K562 (cell line): ENCODE measurements around the gene ARHGAP24. TPM values are rescaled to one million over a fixed set of nuclear protein-coding genes. Genes with fewer than 3 reads are reported as not detected.

Experiments
- ATAC-seq: fragments of 200-7000 bp; cut with Tn5 transposase; 3 replicates; pipeline ENCODE4 v1.9.1; 2020; ENCODE audit warnings: moderate library complexity
- BruUV-seq: library from RNA; stranded (reverse); fragments of 400-500 nt; replicated peaks from 2 replicates; lab custom pipeline; 2021; lab: Mats Ljungman, UMichigan
- CTCF ChIA-PET: fragments of 300-600 bp; formaldehyde crosslinking; extraction: SDS; loops from one replicate; lab custom pipeline; 2021; ENCODE audit warnings: low intra/inter-chr PET ratio; lab: Yijun Ruan, JAX
- POLR2A ChIA-PET: fragments of 300-600, 350-650 bp; sonication (Branson Sonifier 250); formaldehyde crosslinking; extraction: SDS; loops from one replicate; lab custom pipeline; 2021; ENCODE audit warnings: antibody characterized with exemption, inconsistent platforms; lab: Yijun Ruan, JAX
- DNase-seq, 4 experiments: peaks; one replicate each; pipeline versions ENCODE4 v3.0.0 to v3.0.0-alpha.2; 2011 to 2018; ENCODE audit warnings: low spot score in 3 of 4, mixed read lengths in 3 of 4; ENCODE audit errors: extremely low read depth in 1 of 4
- FAIRE-seq: peaks from 2 replicates; lab custom pipeline; 2011; peaks lifted over from hg19 to GRCh38; lab: Jason Lieb, UNC
- H2AFZ ChIP-seq: 2 replicates; pipeline ENCODE4 v1.6.0; 2011; ENCODE audit warnings: low read depth, low read length, control low read depth, inconsistent platforms
- H3K27ac ChIP-seq: fragments of 200-600 bp; 3 replicates; pipeline ENCODE4 v1.8.0; 2011; ENCODE audit warnings: low read depth, mild to moderate bottlenecking, control low read depth, inconsistent platforms, low read length, moderate library complexity, mixed read lengths; ENCODE audit errors: extremely low read depth
- H3K27me3 ChIP-seq, 2 experiments: fragments of 300-600 bp in 1 of 2; 2 replicates in 1 of 2; 3 replicates in 1 of 2; pipeline versions ENCODE4 v1.6.0 to v1.8.0; 2011; ENCODE audit warnings: inconsistent platforms in 2 of 2, low read length in 2 of 2, mild to moderate bottlenecking in 1 of 2, mixed read lengths in 1 of 2, moderate library complexity in 1 of 2; ENCODE audit not compliant: control insufficient read depth in 2 of 2, insufficient read depth in 2 of 2
- H3K36me3 ChIP-seq: fragments of 300-600 bp; 3 replicates; pipeline ENCODE4 v1.8.0; 2011; ENCODE audit warnings: mild to moderate bottlenecking, low read length, inconsistent platforms; ENCODE audit not compliant: control insufficient read depth, insufficient read depth
- H3K4me1 ChIP-seq, 2 experiments: fragments of 200-600 bp in 1 of 2; replicated peaks in 1 of 2; 2 replicates in 1 of 2; 3 replicates in 1 of 2; pipeline versions ENCODE4 v1.5.1 to v1.8.0; 2011; ENCODE audit warnings: inconsistent platforms in 2 of 2, low read length in 2 of 2, mild to moderate bottlenecking in 1 of 2, mixed read lengths in 1 of 2, moderate library complexity in 1 of 2; ENCODE audit not compliant: control insufficient read depth in 2 of 2, insufficient read depth in 2 of 2
- H3K4me2 ChIP-seq: 2 replicates; pipeline ENCODE4 v1.6.1; 2011; ENCODE audit warnings: low read length, control low read depth, inconsistent platforms, mixed read lengths; ENCODE audit not compliant: insufficient read depth
- H3K4me3 ChIP-seq: fragments of 200-600 bp; sonication (generic), shearing (Covaris generic); 2 replicates; pipeline ENCODE4 v1.5.1; 2016; ENCODE audit warnings: control low read depth, inconsistent platforms
- H3K79me2 ChIP-seq: fragments of 200-600 bp; 3 replicates; pipeline ENCODE4 v1.8.0; 2011; ENCODE audit warnings: low read length, inconsistent platforms; ENCODE audit not compliant: control insufficient read depth, insufficient read depth
- H3K9ac ChIP-seq, 2 experiments: 2 replicates each; pipeline versions ENCODE4 v1.6.0 to v1.6.1; 2011; ENCODE audit warnings: low read depth in 2 of 2, low read length in 2 of 2, control low read depth in 1 of 2, inconsistent platforms in 1 of 2, mild to moderate bottlenecking in 1 of 2, mixed read lengths in 1 of 2; ENCODE audit not compliant: insufficient read depth in 1 of 2
- H3K9me1 ChIP-seq: one replicate; pipeline ENCODE4 v1.6.0; 2011; ENCODE audit warnings: inconsistent platforms, mild to moderate bottlenecking, low read length, moderate library complexity; ENCODE audit not compliant: control insufficient read depth, insufficient read depth
- H3K9me3 ChIP-seq: replicated peaks from 2 replicates; pipeline ENCODE4 v1.5.1; 2011; ENCODE audit warnings: low read depth, low read length, inconsistent platforms; ENCODE audit not compliant: control insufficient read depth, insufficient read depth
- H4K20me1 ChIP-seq: replicated peaks from 2 replicates; pipeline ENCODE4 v1.6.1; 2011; ENCODE audit warnings: low read length, inconsistent platforms, mixed read lengths; ENCODE audit not compliant: control insufficient read depth, insufficient read depth
- ELF2 ChIP-seq: fragments of 250-450 bp; sonication (Bioruptor Pico); IDR thresholded peaks from 2 replicates; pipeline ENCODE4 v1.5.0; 2021; ENCODE audit warnings: mild to moderate bottlenecking
- MIER1 ChIP-seq: fragments of 450-650 bp; IDR thresholded peaks from 2 replicates; pipeline ENCODE4 v1.6.1; 2016; ENCODE audit warnings: antibody characterized with exemption, mild to moderate bottlenecking, low read depth
- NCOR1 ChIP-seq: fragments of 450-650 bp; IDR thresholded peaks from 2 replicates; pipeline ENCODE4 v1.6.1; 2016; ENCODE audit warnings: mild to moderate bottlenecking, moderate library complexity
- SP2 ChIP-seq: IDR thresholded peaks from 2 replicates; pipeline ENCODE4 v1.6.1; 2011; ENCODE audit warnings: mild to moderate bottlenecking, low read depth, low read length, moderate library complexity; ENCODE audit not compliant: poor library complexity, severe bottlenecking; ENCODE audit errors: extremely low read depth
- TAF7 ChIP-seq: fragments of 450-650 bp; IDR thresholded peaks from 2 replicates; pipeline ENCODE4 v1.6.1; 2016; ENCODE audit warnings: missing genetic modification characterization, missing compliant biosample characterization
- ZC3H11A ChIP-seq: IDR thresholded peaks from 2 replicates; pipeline ENCODE4 v1.6.1; 2012; ENCODE audit warnings: low read depth, low read length, improper control_type of control experiment
- ZNF316 ChIP-seq: fragments of 450-650 bp; IDR thresholded peaks from 2 replicates; pipeline ENCODE4 v1.6.1; 2016
- ZNF699 ChIP-seq: fragments of 250-450 bp; sonication (Bioruptor Pico); IDR thresholded peaks from 2 replicates; pipeline ENCODE4 v1.8.0; 2021; ENCODE audit warnings: mild to moderate bottlenecking, moderate library complexity; ENCODE audit not compliant: insufficient replicate concordance
- WGBS: fragments of 100-300 bp; shearing (Covaris generic); methylation state at CpG from one replicate; pipeline ENCODE4 v1.1.6; 2016; ENCODE audit warnings: low coverage, mixed read lengths; ENCODE audit not compliant: insufficient coverage; ENCODE audit errors: missing lambda C conversion rate; 5-methylcytosine and 5-hydroxymethylcytosine counted together
- in situ Hi-C: fragments of 300-500 bp; cut with MboI; formaldehyde crosslinking; loops from 4 replicates; pipeline ENCODE4 v1.15.0; 2018; ENCODE audit warnings: inconsistent platforms, mixed read lengths
- intact Hi-C: fragments of 100-400 bp; cut with micrococcal nuclease; formaldehyde crosslinking; loops from 2 replicates; pipeline ENCODE4 v1.14.2; 2022
- polyA plus RNA-seq, 8 experiments: library from polyadenylated mRNA; depleted of rRNA in 4 of 8; stranded (reverse) in 5 of 8; unstranded in 3 of 8; fragments of >200 nt; fragmentation: Nextera tagmentation in 2 of 8; fragmentation: Illumina TruSeq in 1 of 8; extraction: Ambion mirVana in 2 of 8; extraction: Trizol in 1 of 8; gene quantifications; 2 replicates each; pipeline versions ENCODE4 v1.2.1 to v1.2.3, GENCODE V29; 2011 to 2014; ENCODE audit warnings: inconsistent platforms in 1 of 8, missing spikeins in 1 of 8
- total RNA-seq, 7 experiments: library from RNA; depleted of rRNA in 6 of 7; stranded (reverse); fragments of >200 nt in 6 of 7; fragmentation: Illumina TruSeq in 2 of 7; extraction: Trizol in 2 of 7; gene quantifications; 2 replicates each; pipeline versions ENCODE4 v1.2.1 to v1.2.3, GENCODE V29; 2011 to 2021; ENCODE audit warnings: low replicate concordance in 1 of 7
- TF ChIP-seq, protein P1 (sequence below), 2 experiments: fragments of 450-650 bp in 1 of 2; IDR thresholded peaks; 2 replicates each; pipeline ENCODE4 v1.6.1; 2011 to 2017; ENCODE audit warnings: low read depth in 2 of 2, antibody characterized with exemption in 1 of 2, borderline replicate concordance in 1 of 2, low read length in 1 of 2, mild to moderate bottlenecking in 1 of 2, mixed read lengths in 1 of 2; ENCODE audit not compliant: control insufficient read depth in 1 of 2
- TF ChIP-seq, protein P2 (sequence below): fragments of 450-650 bp; IDR thresholded peaks from 2 replicates; pipeline ENCODE4 v1.6.1; 2017; ENCODE audit warnings: mild to moderate bottlenecking, moderate library complexity

Gene ARHGAP24
- total and polyA plus RNA-seq, 9 of the 15 experiments (the other 6 are each of a cell fraction or from before 2014, with no cell fraction given), result 8.0 to 22.6 (median 14.0) TPM

DNA sequence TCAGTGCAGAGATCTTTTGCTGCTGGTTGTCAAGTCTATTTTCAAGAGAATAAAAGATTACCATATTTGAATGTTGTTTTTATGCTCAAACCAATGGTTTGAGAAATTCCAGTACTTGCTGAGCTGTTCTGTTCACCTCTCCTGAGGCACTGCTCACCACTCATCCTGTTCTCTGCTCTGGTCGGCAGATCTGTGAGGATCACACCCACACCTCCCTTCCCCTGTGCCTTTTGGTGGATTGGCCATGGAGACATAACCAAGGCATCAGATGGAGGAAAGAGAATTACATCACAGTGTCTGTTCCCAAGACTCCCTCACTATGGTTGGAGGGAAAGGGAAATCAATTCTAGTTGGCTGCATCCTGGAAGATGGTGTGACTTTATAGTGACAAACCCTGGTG lies 391.6 kb downstream of the ARHGAP24 start:
- ChIA-PET POLR2A (no interaction called here), CTCF (no interaction called here)
- H4K20me1 ChIP-seq, result no peaks in the 10 kb centered on the region
- no peak overlapping the region for H3K27ac ChIP-seq
- no TSS peak for BruUV-seq
- H3K9me3 ChIP-seq, result no peaks in the 10 kb centered on the region
- FAIRE-seq (no peak), ATAC-seq (no peak), DNase-seq (no peak)
- H3K27me3 ChIP-seq, result no peaks in the 10 kb centered on the region
- no peaks in the 10 kb centered on the region; a peak in 2 of 5 replicates for H3K4me1 ChIP-seq
- no peaks in the 10 kb centered on the region for H3K79me2 ChIP-seq
- H2AFZ ChIP-seq, result no peak overlapping the region
- no peak overlapping the region for H3K9ac ChIP-seq
- intact Hi-C loops (no loop called here), in situ Hi-C loops (no loop called here)
- H3K4me3 ChIP-seq, result no peak overlapping the region
- H3K4me2 ChIP-seq, result no peak overlapping the region
- no peaks in the 10 kb centered on the region for H3K9me1 ChIP-seq
- TF ChIP-seq ZNF316 (no peak), SP2 (no peak), ZC3H11A (no peak), ZNF699 (CRISPR knock-in tag) (no peak), NCOR1 (no peak), TAF7 (no peak), MIER1 (no peak), ELF2 (CRISPR knock-in tag) (no peak)
- TF ChIP-seq, protein P1, sequence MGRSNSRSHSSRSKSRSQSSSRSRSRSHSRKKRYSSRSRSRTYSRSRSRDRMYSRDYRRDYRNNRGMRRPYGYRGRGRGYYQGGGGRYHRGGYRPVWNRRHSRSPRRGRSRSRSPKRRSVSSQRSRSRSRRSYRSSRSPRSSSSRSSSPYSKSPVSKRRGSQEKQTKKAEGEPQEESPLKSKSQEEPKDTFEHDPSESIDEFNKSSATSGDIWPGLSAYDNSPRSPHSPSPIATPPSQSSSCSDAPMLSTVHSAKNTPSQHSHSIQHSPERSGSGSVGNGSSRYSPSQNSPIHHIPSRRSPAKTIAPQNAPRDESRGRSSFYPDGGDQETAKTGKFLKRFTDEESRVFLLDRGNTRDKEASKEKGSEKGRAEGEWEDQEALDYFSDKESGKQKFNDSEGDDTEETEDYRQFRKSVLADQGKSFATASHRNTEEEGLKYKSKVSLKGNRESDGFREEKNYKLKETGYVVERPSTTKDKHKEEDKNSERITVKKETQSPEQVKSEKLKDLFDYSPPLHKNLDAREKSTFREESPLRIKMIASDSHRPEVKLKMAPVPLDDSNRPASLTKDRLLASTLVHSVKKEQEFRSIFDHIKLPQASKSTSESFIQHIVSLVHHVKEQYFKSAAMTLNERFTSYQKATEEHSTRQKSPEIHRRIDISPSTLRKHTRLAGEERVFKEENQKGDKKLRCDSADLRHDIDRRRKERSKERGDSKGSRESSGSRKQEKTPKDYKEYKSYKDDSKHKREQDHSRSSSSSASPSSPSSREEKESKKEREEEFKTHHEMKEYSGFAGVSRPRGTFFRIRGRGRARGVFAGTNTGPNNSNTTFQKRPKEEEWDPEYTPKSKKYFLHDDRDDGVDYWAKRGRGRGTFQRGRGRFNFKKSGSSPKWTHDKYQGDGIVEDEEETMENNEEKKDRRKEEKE (IDR thresholded peaks at IDR 0.05; ENCODE audit: borderline replicate concordance in 1 of 2, control insufficient read depth in 1 of 2, low read depth in 2 of 2, low read length in 1 of 2), result no peak
- TF ChIP-seq, protein P2, sequence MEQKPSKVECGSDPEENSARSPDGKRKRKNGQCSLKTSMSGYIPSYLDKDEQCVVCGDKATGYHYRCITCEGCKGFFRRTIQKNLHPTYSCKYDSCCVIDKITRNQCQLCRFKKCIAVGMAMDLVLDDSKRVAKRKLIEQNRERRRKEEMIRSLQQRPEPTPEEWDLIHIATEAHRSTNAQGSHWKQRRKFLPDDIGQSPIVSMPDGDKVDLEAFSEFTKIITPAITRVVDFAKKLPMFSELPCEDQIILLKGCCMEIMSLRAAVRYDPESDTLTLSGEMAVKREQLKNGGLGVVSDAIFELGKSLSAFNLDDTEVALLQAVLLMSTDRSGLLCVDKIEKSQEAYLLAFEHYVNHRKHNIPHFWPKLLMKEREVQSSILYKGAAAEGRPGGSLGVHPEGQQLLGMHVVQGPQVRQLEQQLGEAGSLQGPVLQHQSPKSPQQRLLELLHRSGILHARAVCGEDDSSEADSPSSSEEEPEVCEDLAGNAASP, result no peak
- WGBS, result 13% methylated on average over 1 of the region's 1 CpG
- no peaks in the 10 kb centered on the region for H3K36me3 ChIP-seq
